Parathyroid adenoma (tissue), 2 donors: ENCODE results near the gene MAP3K7CL.

Experiments used
- H2AFZ ChIP-seq: fragments of 300-600 bp; sonication (generic); one replicate; pipeline ENCODE4 v1.7.0; 2017; ENCODE audit warnings: antibody characterized with exemption, mild to moderate bottlenecking
- H3K27ac ChIP-seq: fragments of 300-600 bp; sonication (generic); one replicate; pipeline ENCODE4 v1.7.0; 2017
- H3K27me3 ChIP-seq: fragments of 300-600 bp; sonication (generic); one replicate; pipeline ENCODE4 v1.7.0; 2017; ENCODE audit warnings: low read length; ENCODE audit not compliant: control insufficient read depth, insufficient read depth
- H3K36me3 ChIP-seq: fragments of 300-600 bp; sonication (generic); one replicate; pipeline ENCODE4 v1.7.0; 2017; ENCODE audit warnings: low read length; ENCODE audit not compliant: control insufficient read depth, insufficient read depth
- H3K4me1 ChIP-seq: fragments of 300-600 bp; sonication (generic); one replicate; pipeline ENCODE4 v1.7.0; 2017; ENCODE audit warnings: control low read depth
- H3K4me2 ChIP-seq: fragments of 300-600 bp; sonication (generic); one replicate; pipeline ENCODE4 v1.7.0; 2017; ENCODE audit warnings: low read length
- H3K4me3 ChIP-seq: fragments of 300-600 bp; sonication (generic); one replicate; pipeline ENCODE4 v1.7.0; 2017; ENCODE audit warnings: low read depth, low read length
- H3K79me2 ChIP-seq: fragments of 300-600 bp; sonication (generic); one replicate; pipeline ENCODE4 v1.7.0; 2017; ENCODE audit warnings: control low read depth
- H3K9ac ChIP-seq: fragments of 300-600 bp; sonication (generic); one replicate; pipeline ENCODE4 v1.7.0; 2017; ENCODE audit warnings: mild to moderate bottlenecking
- H3K9me3 ChIP-seq: fragments of 300-600 bp; sonication (generic); one replicate; pipeline ENCODE4 v1.7.0; 2017; ENCODE audit warnings: low read length; ENCODE audit not compliant: control insufficient read depth
- TF ChIP-seq, protein P1 (sequence below): fragments of 300-600 bp; sonication (generic); IDR thresholded peaks from one replicate; pipeline ENCODE4 v1.7.0; 2017; ENCODE audit warnings: antibody characterized with exemption, mild to moderate bottlenecking
- donor health status: primary hyperparathyroidism.

The MAP3K7CL gene

DNA sequence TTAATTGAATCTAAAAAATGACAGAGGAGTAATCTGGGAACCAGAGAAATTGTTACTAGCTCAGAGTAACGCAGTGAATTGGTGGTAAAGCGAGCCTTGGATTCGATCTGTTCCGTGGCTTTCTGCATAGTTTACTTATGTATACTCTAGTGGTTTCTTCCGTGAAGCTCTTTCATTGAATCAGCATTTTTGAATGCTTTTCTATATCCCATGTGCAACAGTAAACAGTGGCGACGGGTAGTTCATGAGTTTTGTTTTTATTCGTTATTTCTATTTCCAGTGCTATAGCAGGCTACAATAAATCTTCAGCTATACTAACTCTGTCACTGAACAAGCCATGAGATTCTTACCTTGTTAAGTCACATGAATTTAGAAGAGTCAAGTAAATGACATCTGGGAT, 14.5 kb upstream of the MAP3K7CL start:
- Histone ChIP-seq H3K4me3 (no peak overlapping the region), H3K27ac (no peak overlapping the region), H3K4me2 (no peak overlapping the region), H3K9me3 (no peaks in the 10 kb centered on the region), H3K27me3 (no peaks in the 10 kb centered on the region), H3K9ac (no peak overlapping the region), H3K79me2 (no peaks in the 10 kb centered on the region), H2AFZ (no peak overlapping the region), H3K36me3 (no peaks in the 10 kb centered on the region), H3K4me1 (no peaks in the 10 kb centered on the region)
- TF ChIP-seq, protein P1, sequence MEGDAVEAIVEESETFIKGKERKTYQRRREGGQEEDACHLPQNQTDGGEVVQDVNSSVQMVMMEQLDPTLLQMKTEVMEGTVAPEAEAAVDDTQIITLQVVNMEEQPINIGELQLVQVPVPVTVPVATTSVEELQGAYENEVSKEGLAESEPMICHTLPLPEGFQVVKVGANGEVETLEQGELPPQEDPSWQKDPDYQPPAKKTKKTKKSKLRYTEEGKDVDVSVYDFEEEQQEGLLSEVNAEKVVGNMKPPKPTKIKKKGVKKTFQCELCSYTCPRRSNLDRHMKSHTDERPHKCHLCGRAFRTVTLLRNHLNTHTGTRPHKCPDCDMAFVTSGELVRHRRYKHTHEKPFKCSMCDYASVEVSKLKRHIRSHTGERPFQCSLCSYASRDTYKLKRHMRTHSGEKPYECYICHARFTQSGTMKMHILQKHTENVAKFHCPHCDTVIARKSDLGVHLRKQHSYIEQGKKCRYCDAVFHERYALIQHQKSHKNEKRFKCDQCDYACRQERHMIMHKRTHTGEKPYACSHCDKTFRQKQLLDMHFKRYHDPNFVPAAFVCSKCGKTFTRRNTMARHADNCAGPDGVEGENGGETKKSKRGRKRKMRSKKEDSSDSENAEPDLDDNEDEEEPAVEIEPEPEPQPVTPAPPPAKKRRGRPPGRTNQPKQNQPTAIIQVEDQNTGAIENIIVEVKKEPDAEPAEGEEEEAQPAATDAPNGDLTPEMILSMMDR: no peak

DNA sequence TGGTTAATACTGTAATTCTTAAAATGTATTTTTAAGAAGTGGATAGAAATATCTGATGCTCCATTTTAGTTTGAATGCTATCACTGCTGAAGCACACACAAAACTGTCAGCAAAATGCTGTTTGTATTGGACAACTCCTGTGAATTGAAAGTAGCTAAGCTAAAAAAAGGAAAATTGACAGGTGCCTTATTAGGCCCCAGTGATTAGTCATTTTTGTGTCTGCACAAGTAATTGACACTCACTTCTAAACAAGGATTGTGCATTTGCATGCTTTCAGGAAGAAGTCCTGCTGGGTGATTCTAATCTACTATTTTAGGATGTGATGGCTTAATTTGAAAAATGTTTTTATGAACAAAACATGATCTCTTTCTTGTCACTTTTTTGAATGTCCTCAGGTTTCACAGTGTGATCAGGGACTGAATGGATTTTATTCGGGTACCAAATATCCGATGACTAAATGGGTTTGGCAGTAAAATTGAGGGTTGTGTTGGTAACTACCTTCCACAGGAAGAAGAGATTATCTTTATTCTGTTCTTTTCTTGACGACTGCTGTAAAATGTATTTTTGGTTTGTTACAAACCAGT, 13.0 kb upstream of the MAP3K7CL start:
- TF ChIP-seq, protein P1: no peak
- Histone ChIP-seq H3K4me2 (no peak overlapping the region), H3K36me3 (no peaks in the 10 kb centered on the region), H3K79me2 (no peaks in the 10 kb centered on the region), H3K4me3 (no peak overlapping the region), H3K9me3 (no peaks in the 10 kb centered on the region), H3K4me1 (no peaks in the 10 kb centered on the region), H3K9ac (no peak overlapping the region), H2AFZ (no peak overlapping the region), H3K27me3 (no peaks in the 10 kb centered on the region), H3K27ac (no peak overlapping the region)

DNA sequence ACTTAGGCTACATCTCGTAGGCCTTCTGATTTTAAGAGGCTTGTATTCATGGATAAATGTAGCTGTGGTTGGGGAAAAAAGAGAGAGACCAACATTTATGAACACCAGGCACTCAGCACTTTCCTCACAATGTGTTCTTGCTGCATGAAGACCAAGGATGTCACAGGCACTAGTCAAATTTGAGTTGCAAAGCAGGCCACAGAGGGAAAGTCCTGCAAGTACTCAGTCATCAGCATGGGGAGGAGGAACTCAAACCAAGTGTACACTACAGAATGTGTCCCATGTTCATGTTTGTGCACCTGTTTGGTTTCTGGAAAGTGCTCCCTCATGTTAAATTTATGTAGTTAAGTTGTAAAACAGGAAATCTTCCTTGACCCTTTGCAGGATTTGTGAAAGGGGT, 8.7 kb upstream of the MAP3K7CL start:
- no peaks in the 10 kb centered on the region for H3K36me3 ChIP-seq
- no peaks in the 10 kb centered on the region for H3K4me1 ChIP-seq
- TF ChIP-seq, protein P1: no peak
- no peak overlapping the region for H3K4me3 ChIP-seq
- H2AFZ ChIP-seq: no peak overlapping the region
- H3K79me2 ChIP-seq: no peaks in the 10 kb centered on the region
- no peak overlapping the region for H3K4me2 ChIP-seq
- H3K27me3 ChIP-seq: no peaks in the 10 kb centered on the region
- no peaks in the 10 kb centered on the region for H3K9me3 ChIP-seq
- no peak overlapping the region for H3K27ac ChIP-seq
- no peak overlapping the region for H3K9ac ChIP-seq

DNA sequence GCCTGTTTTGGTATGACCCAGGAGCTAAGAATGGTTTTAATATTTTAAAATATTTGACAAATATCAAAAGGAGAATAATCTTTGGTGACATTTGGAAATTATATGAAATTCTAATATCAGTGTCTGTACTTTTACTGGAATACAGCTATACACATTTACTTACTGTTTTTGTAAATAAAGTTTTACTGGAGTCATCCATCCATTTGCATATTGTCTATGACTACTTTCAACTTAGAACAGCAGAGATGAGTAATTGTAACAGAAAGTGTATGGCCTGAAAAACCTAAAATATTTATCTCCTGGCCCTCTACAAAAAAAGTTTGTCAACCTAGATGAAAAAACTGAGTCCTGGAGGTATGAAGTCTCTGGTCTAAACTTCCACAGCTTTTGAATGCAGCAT, 5.8 kb upstream of the MAP3K7CL start:
- Histone ChIP-seq H3K9me3 (no peaks in the 10 kb centered on the region), H3K4me3 (no peak overlapping the region), H2AFZ (no peak overlapping the region), H3K4me2 (no peak overlapping the region), H3K27ac (no peak overlapping the region), H3K4me1 (no peaks in the 10 kb centered on the region), H3K9ac (no peak overlapping the region), H3K79me2 (no peaks in the 10 kb centered on the region), H3K27me3 (no peaks in the 10 kb centered on the region), H3K36me3 (no peaks in the 10 kb centered on the region)
- TF ChIP-seq, protein P1: no peak

DNA sequence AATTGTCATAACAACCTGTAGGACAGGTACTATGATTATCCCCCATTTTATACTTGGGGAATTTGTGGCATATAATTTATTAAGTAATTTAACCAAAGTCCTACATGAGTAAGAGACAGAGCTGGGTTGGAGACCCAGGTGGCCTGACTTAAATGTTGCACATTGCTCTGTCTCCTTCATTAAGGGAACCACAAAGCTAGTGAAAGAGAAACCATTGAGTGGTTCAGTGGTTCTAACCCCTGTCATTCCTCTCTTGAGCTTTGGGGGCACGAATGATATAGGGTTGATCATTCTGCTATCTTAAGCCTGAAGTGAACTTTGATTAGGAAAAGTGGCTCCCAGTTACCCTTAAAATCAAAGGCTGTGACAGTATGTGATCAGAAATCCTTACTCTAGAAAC, 5.3 kb upstream of the MAP3K7CL start:
- H3K27ac ChIP-seq: no peak overlapping the region
- H3K79me2 ChIP-seq: no peaks in the 10 kb centered on the region
- TF ChIP-seq, protein P1: no peak
- no peaks in the 10 kb centered on the region for H3K36me3 ChIP-seq
- no peak overlapping the region for H2AFZ ChIP-seq
- H3K27me3 ChIP-seq: no peaks in the 10 kb centered on the region
- H3K9ac ChIP-seq: no peak overlapping the region
- no peak overlapping the region for H3K4me2 ChIP-seq
- H3K9me3 ChIP-seq: no peaks in the 10 kb centered on the region
- no peak overlapping the region for H3K4me3 ChIP-seq
- H3K4me1 ChIP-seq: no peaks in the 10 kb centered on the region
